ENCODE results near the gene SESN2. TPM values are rescaled to one million over a fixed set of nuclear protein-coding genes. Genes with fewer than 3 reads are reported as not detected.

The SESN2 gene
- total RNA-seq, 1 experiment from 2014 or later = 36.8 TPM

- Histone ChIP-seq H3K4me1 (ENCODE audit: control insufficient read depth in 1 of 2, insufficient read depth in 2 of 2, low read length in 2 of 2) (peaks cover 0 to 6% of the 10 kb centered on the region in 2 experiments; a peak in 1 of 4 replicates), H3K9me3 (ENCODE audit: control insufficient read depth in 1 of 2, insufficient read depth in 1 of 2, low read depth in 1 of 2, low read length in 2 of 2) (no peaks in the 10 kb centered on the region), H3K27ac (ENCODE audit: low read depth, low read length) (no peak overlapping the region), H3K9me2 (ENCODE audit: insufficient read depth) (no peaks in the 10 kb centered on the region), H3K9ac (ENCODE audit: low read length) (no peak overlapping the region), H3K27me3 (ENCODE audit: insufficient read depth, low read length) (no peaks in the 10 kb centered on the region), H2AFZ (ENCODE audit: low read depth, low read length, poor library complexity, severe bottlenecking) (no peak overlapping the region), H3K4me3 (replicated peaks in 1 of 2; ENCODE audit: low read depth in 1 of 2, low read length in 2 of 2) (no peak overlapping the region), H4K20me1 (ENCODE audit: insufficient read depth) (no peaks in the 10 kb centered on the region), H3K79me2 (ENCODE audit: insufficient read depth, low read length) (no peaks in the 10 kb centered on the region), H3K36me3 (ENCODE audit: control insufficient read depth in 1 of 2, insufficient read depth in 2 of 2, low read length in 2 of 2) (no peaks in the 10 kb centered on the region), H3K4me2 (ENCODE audit: low read length) (no peak overlapping the region)
- intact Hi-C loops (cut with micrococcal nuclease) = no loop called here
- RAD21 ChIA-PET (ENCODE audit: low non-redundant PET in 1 of 2, low total read pairs in 2 of 2, uncharacterized antibody in 2 of 2, unreplicated experiment in 2 of 2) = no interaction called here
- no peak for DNase-seq (ENCODE audit: low read depth, low spot score)
- no peak for ATAC-seq
- CTCF ChIA-PET = no interaction called here
- no TSS peak for BruUV-seq (replicated peaks)
- TF ChIP-seq TCF7L2 (IDR thresholded peaks at IDR 0.05; ENCODE audit: borderline replicate concordance, extremely low read depth, insufficient read depth, insufficient read length) = no peak
- TF ChIP-seq ZNF274 (IDR thresholded peaks at IDR 0.05; ENCODE audit: low read depth, low read length) = no peak
- TF ChIP-seq ATF3 (IDR thresholded peaks at IDR 0.05) = no peak
- no peak for TF ChIP-seq FOSL1 (IDR thresholded peaks at IDR 0.05; ENCODE audit: low read depth)
- TF ChIP-seq EZH2phosphoT487 (IDR thresholded peaks at IDR 0.05; ENCODE audit: borderline replicate concordance) = no peak
- no peak for TF ChIP-seq CBX3 (IDR thresholded peaks at IDR 0.05; ENCODE audit: low read depth)
- POLR2A ChIA-PET = no interaction called here
Observed at GRCh38 chr1:28302247-28302646, 42.9 kb downstream of the SESN2 start.

GRCh38 chr1:28306301-28306949 is 47.1 kb downstream of the SESN2 start:
- BruUV-seq (replicated peaks) = no TSS peak
- H3K9ac ChIP-seq (ENCODE audit: low read length) = no peak overlapping the region
- no peaks in the 10 kb centered on the region for H3K79me2 ChIP-seq (ENCODE audit: insufficient read depth, low read length)
- ATAC-seq (no peak), DNase-seq (ENCODE audit: low read depth, low spot score) (no peak)
- H3K9me3 ChIP-seq (ENCODE audit: control insufficient read depth in 1 of 2, insufficient read depth in 1 of 2, low read depth in 1 of 2, low read length in 2 of 2) = no peaks in the 10 kb centered on the region
- no peaks in the 10 kb centered on the region for H3K9me2 ChIP-seq (ENCODE audit: insufficient read depth)
- POLR2A ChIA-PET = no interaction called here
- H3K27me3 ChIP-seq (ENCODE audit: insufficient read depth, low read length) = no peaks in the 10 kb centered on the region
- no peak overlapping the region for H3K27ac ChIP-seq (ENCODE audit: low read depth, low read length)
- RAD21 ChIA-PET (ENCODE audit: low non-redundant PET in 1 of 2, low total read pairs in 2 of 2, uncharacterized antibody in 2 of 2, unreplicated experiment in 2 of 2) = no interaction called here
- H2AFZ ChIP-seq (ENCODE audit: low read depth, low read length, poor library complexity, severe bottlenecking) = no peak overlapping the region
- intact Hi-C loops (cut with micrococcal nuclease) = no loop called here
- H3K4me1 ChIP-seq (ENCODE audit: control insufficient read depth in 1 of 2, insufficient read depth in 2 of 2, low read length in 2 of 2) = no peaks in the 10 kb centered on the region
- no peaks in the 10 kb centered on the region for H4K20me1 ChIP-seq (ENCODE audit: insufficient read depth)
- no peak overlapping the region for H3K4me3 ChIP-seq (replicated peaks in 1 of 2; ENCODE audit: low read depth in 1 of 2, low read length in 2 of 2)
- H3K36me3 ChIP-seq (ENCODE audit: control insufficient read depth in 1 of 2, insufficient read depth in 2 of 2, low read length in 2 of 2) = no peaks in the 10 kb centered on the region
- no peak overlapping the region for H3K4me2 ChIP-seq (ENCODE audit: low read length)
- CTCF ChIA-PET = no interaction called here
- TF ChIP-seq POLR2AphosphoS5 (IDR thresholded peaks at IDR 0.05; ENCODE audit: low read depth, low read length) (no peak), ELF1 (IDR thresholded peaks at IDR 0.05; ENCODE audit: borderline replicate concordance, low read depth) (no peak), SP1 (IDR thresholded peaks at IDR 0.05; ENCODE audit: low read depth) (no peak), CBX3 (IDR thresholded peaks at IDR 0.05; ENCODE audit: low read depth) (no peak), FOSL1 (IDR thresholded peaks at IDR 0.05; ENCODE audit: low read depth) (no peak), ZFX (IDR thresholded peaks at IDR 0.05) (no peak), SIN3A (IDR thresholded peaks at IDR 0.05; ENCODE audit: low read depth) (no peak), SRF (IDR thresholded peaks at IDR 0.05; ENCODE audit: low read depth) (no peak), CTCF (IDR thresholded peaks at IDR 0.05 in 2 of 3, conservative IDR thresholded peaks at IDR 0.05 in 1 of 3; ENCODE audit: borderline replicate concordance in 1 of 3, insufficient read depth in 1 of 3, low read depth in 2 of 3, low read length in 2 of 3) (no peak), MAX (IDR thresholded peaks at IDR 0.05) (no peak), JUND (IDR thresholded peaks at IDR 0.05) (no peak), EZH2phosphoT487 (IDR thresholded peaks at IDR 0.05; ENCODE audit: borderline replicate concordance) (no peak), ATF3 (IDR thresholded peaks at IDR 0.05) (no peak), TCF7L2 (IDR thresholded peaks at IDR 0.05; ENCODE audit: borderline replicate concordance, extremely low read depth, insufficient read depth, insufficient read length) (no peak)
